IMR-90 (cell line): ENCODE results near the gene FCHSD2. TPM values are rescaled to one million over a fixed set of nuclear protein-coding genes. Genes with fewer than 3 reads are reported as not detected.

Experiments
- ATAC-seq: fragments of 200-7000 bp; cut with Tn5 transposase; 2 replicates; pipeline ENCODE4 v1.9.1; 2020; ENCODE audit warnings: low read depth, mild to moderate bottlenecking, moderate library complexity
- BruUV-seq: library from RNA; stranded (reverse); fragments of 400-500 nt; replicated peaks from 2 replicates; lab custom pipeline; 2021; lab: Mats Ljungman, UMichigan
- CTCF ChIA-PET: fragments of 300-600 bp; formaldehyde crosslinking; extraction: SDS; loops from one replicate; lab custom pipeline; 2021; ENCODE audit warnings: antibody characterized with exemption; lab: Yijun Ruan, JAX
- POLR2A ChIA-PET: fragments of 300-600 bp; sonication (Branson Sonifier 250); formaldehyde crosslinking; loops from one replicate; lab custom pipeline; 2022; ENCODE audit warnings: antibody characterized with exemption; ENCODE audit not compliant: unreplicated experiment; lab: Charles Lee
- DNase-seq: peaks from one replicate; pipeline ENCODE4 v3.0.0; 2013
- H2AFZ ChIP-seq: replicated peaks from 2 replicates; pipeline ENCODE3; 2013; ENCODE audit warnings: low read length, mild to moderate bottlenecking; ENCODE audit not compliant: poor library complexity
- H2AK5ac ChIP-seq: 2 replicates; pipeline ENCODE4 v1.6.1; 2013; ENCODE audit warnings: low read depth, low read length, inconsistent platforms
- H2AK9ac ChIP-seq: replicated peaks from 2 replicates; pipeline ENCODE3; 2013; ENCODE audit warnings: mild to moderate bottlenecking, low read depth, low read length, moderate library complexity; ENCODE audit not compliant: poor library complexity
- H2BK120ac ChIP-seq: 2 replicates; pipeline ENCODE4 v1.6.1; 2013; ENCODE audit warnings: low read depth, low read length, inconsistent platforms
- H2BK15ac ChIP-seq: 3 replicates; pipeline ENCODE4 v1.6.1; 2013; ENCODE audit warnings: low read depth, low read length, inconsistent platforms
- H2BK20ac ChIP-seq: 2 replicates; pipeline ENCODE4 v1.6.1; 2013; ENCODE audit warnings: low read depth, mild to moderate bottlenecking, inconsistent platforms, low read length, moderate library complexity
- H2BK5ac ChIP-seq: 2 replicates; pipeline ENCODE4 v1.6.1; 2013; ENCODE audit warnings: mild to moderate bottlenecking, low read depth, low read length, inconsistent platforms; ENCODE audit not compliant: poor library complexity, severe bottlenecking
- H3K14ac ChIP-seq: replicated peaks from 2 replicates; pipeline ENCODE4 v1.6.1; 2013; ENCODE audit warnings: low read depth, low read length, inconsistent platforms
- H3K18ac ChIP-seq: 2 replicates; pipeline ENCODE4 v1.6.1; 2013; ENCODE audit warnings: low read depth, low read length, control low read depth
- H3K23ac ChIP-seq: 2 replicates; pipeline ENCODE4 v1.6.1; 2013; ENCODE audit warnings: low read depth, low read length, inconsistent platforms
- H3K27ac ChIP-seq: 2 replicates; pipeline ENCODE4 v1.5.1; 2013; ENCODE audit warnings: mild to moderate bottlenecking, control low read depth, low read length; ENCODE audit not compliant: insufficient read depth
- H3K27me3 ChIP-seq: 2 replicates; pipeline ENCODE4 v1.6.1; 2013; ENCODE audit warnings: low read length; ENCODE audit not compliant: control insufficient read depth, insufficient read depth
- H3K36me3 ChIP-seq: 2 replicates; pipeline ENCODE4 v1.6.1; 2013; ENCODE audit warnings: low read length, mixed read lengths; ENCODE audit not compliant: control insufficient read depth, insufficient read depth
- H3K4ac ChIP-seq: 2 replicates; pipeline ENCODE4 v1.6.1; 2013; ENCODE audit warnings: low read depth, low read length, inconsistent platforms
- H3K4me1 ChIP-seq: 2 replicates; pipeline ENCODE4 v1.6.1; 2013; ENCODE audit warnings: low read length, mixed read lengths; ENCODE audit not compliant: control insufficient read depth, insufficient read depth
- H3K4me2 ChIP-seq: 2 replicates; pipeline ENCODE4 v1.6.1; 2013; ENCODE audit warnings: low read depth, mild to moderate bottlenecking, control low read depth, low read length, moderate library complexity
- H3K4me3 ChIP-seq: 2 replicates; pipeline ENCODE4 v1.5.1; 2013; ENCODE audit warnings: low read depth, mild to moderate bottlenecking, control low read depth, low read length, moderate library complexity; ENCODE audit not compliant: insufficient read depth
- H3K56ac ChIP-seq: 2 replicates; pipeline ENCODE4 v1.6.1; 2013; ENCODE audit warnings: low read length, inconsistent platforms; ENCODE audit not compliant: insufficient read depth; ENCODE audit errors: extremely low read depth
- H3K79me1 ChIP-seq, 2 experiments: 2 replicates each; pipeline ENCODE4 v1.6.1; 2013; ENCODE audit warnings: low read length in 2 of 2, inconsistent platforms in 1 of 2, low read depth in 1 of 2
- H3K9ac ChIP-seq: 2 replicates; pipeline ENCODE4 v1.6.1; 2013; ENCODE audit warnings: low read depth, low read length, control low read depth
- H3K9me1 ChIP-seq: 2 replicates; pipeline ENCODE4 v1.6.1; 2013; ENCODE audit warnings: low read length, inconsistent platforms; ENCODE audit not compliant: insufficient read depth
- H3K9me3 ChIP-seq: 2 replicates; pipeline ENCODE4 v1.6.1; 2013; ENCODE audit warnings: low read length; ENCODE audit not compliant: control insufficient read depth, insufficient read depth
- H4K20me1 ChIP-seq: 2 replicates; pipeline ENCODE4 v1.6.1; 2013; ENCODE audit warnings: low read length, inconsistent platforms; ENCODE audit not compliant: insufficient read depth
- H4K5ac ChIP-seq: 2 replicates; pipeline ENCODE4 v1.6.1; 2013; ENCODE audit warnings: mild to moderate bottlenecking, low read depth, low read length, control low read depth
- H4K8ac ChIP-seq, 2 experiments: 2 replicates each; pipeline ENCODE4 v1.6.1; 2013; ENCODE audit warnings: low read depth in 2 of 2, low read length in 2 of 2, control low read depth in 1 of 2, inconsistent platforms in 1 of 2
- H4K91ac ChIP-seq: 2 replicates; pipeline ENCODE4 v1.6.1; 2013; ENCODE audit warnings: low read depth, low read length, inconsistent platforms; ENCODE audit not compliant: insufficient read depth
- BHLHE40 ChIP-seq: fragments of 150-350 bp; IDR thresholded peaks from 2 replicates; pipeline ENCODE4 v1.6.1; 2016; ENCODE audit warnings: mild to moderate bottlenecking, low read depth, low read length
- FOS ChIP-seq: fragments of 150-350 bp; IDR thresholded peaks from 2 replicates; pipeline ENCODE4 v1.6.1; 2016; ENCODE audit warnings: low read depth, low read length
- MAZ ChIP-seq: IDR thresholded peaks from 2 replicates; pipeline ENCODE4 v1.6.1; 2012; ENCODE audit warnings: low read depth, mild to moderate bottlenecking, low read length, improper control_type of control experiment, moderate library complexity, borderline replicate concordance
- MXI1 ChIP-seq: IDR thresholded peaks from 2 replicates; pipeline ENCODE4 v1.6.1; 2012; ENCODE audit warnings: low read depth, mild to moderate bottlenecking, low read length, moderate library complexity, borderline replicate concordance
- NFE2L2 ChIP-seq: fragments of 150-350 bp; IDR thresholded peaks from 2 replicates; pipeline ENCODE4 v1.6.1; 2016; ENCODE audit warnings: low read depth, mild to moderate bottlenecking, low read length
- POLR2A ChIP-seq: IDR thresholded peaks from 2 replicates; pipeline ENCODE4 v1.6.1; 2012; ENCODE audit warnings: mild to moderate bottlenecking, low read depth, low read length
- RFX5 ChIP-seq: IDR thresholded peaks from 2 replicates; pipeline ENCODE4 v1.8.0; 2012; ENCODE audit warnings: low read depth, mild to moderate bottlenecking, low read length, moderate library complexity
- dilution Hi-C: fragments of 300-500 bp; cut with HindIII; formaldehyde crosslinking; loops from one replicate; pipeline ENCODE4 v1.14.3; 2018; ENCODE audit warnings: low sequenced_read_pairs; ENCODE audit not compliant: unreplicated experiment
- in situ Hi-C: fragments of 300-500 bp; cut with MboI; formaldehyde crosslinking; loops from 3 replicates; pipeline ENCODE4 v1.14.3; 2019; ENCODE audit warnings: low sequenced_read_pairs, inconsistent platforms, mixed read lengths
- intact Hi-C: fragments of 100-400 bp; cut with micrococcal nuclease; formaldehyde crosslinking; loops from 2 replicates; pipeline ENCODE4 v1.10.0; 2022
- polyA plus RNA-seq, 3 experiments: library from polyadenylated mRNA; depleted of rRNA; stranded (reverse); fragments of >200 nt; gene quantifications; 2 replicates each; pipeline ENCODE4 v1.2.3, GENCODE V29; 2012; ENCODE audit warnings: low replicate concordance in 1 of 3
- total RNA-seq: library from RNA; depleted of rRNA; stranded (reverse); fragments of >200 nt; gene quantifications from 2 replicates; pipeline ENCODE4 v1.2.3, GENCODE V29; 2012
- TF ChIP-seq, protein P1 (sequence below): fragments of 150-350 bp; IDR thresholded peaks from 2 replicates; pipeline ENCODE4 v1.6.1; 2017; ENCODE audit warnings: mild to moderate bottlenecking, antibody characterized with exemption, low read length, low read depth

The FCHSD2 gene
- total and polyA plus RNA-seq, 2 of the 4 experiments (the other 2 are of a cell fraction) = 5.9 to 18.7 TPM

GRCh38 chr11:72998676-72999075 is 143.4 kb downstream of the FCHSD2 start:
- Histone ChIP-seq H3K27me3 (no peaks in the 10 kb centered on the region), H4K8ac (no peak overlapping the region), H2BK120ac (no peak overlapping the region), H3K79me1 (peaks cover 6 to 29% of the 10 kb centered on the region in 2 experiments; a peak in 3 of 4 replicates), H3K36me3 (no peaks in the 10 kb centered on the region), H3K56ac (no peak overlapping the region), H3K4me2 (no peak overlapping the region), H3K9me1 (no peaks in the 10 kb centered on the region; the same call in 1 of the 2 replicates), H3K4me3 (no peak overlapping the region), H2AK5ac (no peak overlapping the region), H4K91ac (no peak overlapping the region), H3K14ac (no peak overlapping the region), H3K9me3 (no peaks in the 10 kb centered on the region), H2AK9ac (no peak overlapping the region), H3K4me1 (no peaks in the 10 kb centered on the region), H3K9ac (no peak overlapping the region), H4K5ac (no peak overlapping the region), H2BK15ac (no peak overlapping the region), H3K18ac (no peak overlapping the region), H3K27ac (no peak overlapping the region), H2BK20ac (no peak overlapping the region), H4K20me1 (no peaks in the 10 kb centered on the region), H2BK5ac (no peak overlapping the region), H2AFZ (no peak overlapping the region), H3K4ac (no peak overlapping the region), H3K23ac (no peak overlapping the region)
- no peak for TF ChIP-seq NFE2L2
- TF ChIP-seq MAZ = no peak
- TF ChIP-seq POLR2A = no peak
- TF ChIP-seq MXI1 = no peak
- no peak for TF ChIP-seq RFX5
- TF ChIP-seq FOS = no peak
- TF ChIP-seq BHLHE40 = no peak
- TF ChIP-seq, protein P1, sequence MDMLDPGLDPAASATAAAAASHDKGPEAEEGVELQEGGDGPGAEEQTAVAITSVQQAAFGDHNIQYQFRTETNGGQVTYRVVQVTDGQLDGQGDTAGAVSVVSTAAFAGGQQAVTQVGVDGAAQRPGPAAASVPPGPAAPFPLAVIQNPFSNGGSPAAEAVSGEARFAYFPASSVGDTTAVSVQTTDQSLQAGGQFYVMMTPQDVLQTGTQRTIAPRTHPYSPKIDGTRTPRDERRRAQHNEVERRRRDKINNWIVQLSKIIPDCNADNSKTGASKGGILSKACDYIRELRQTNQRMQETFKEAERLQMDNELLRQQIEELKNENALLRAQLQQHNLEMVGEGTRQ = no peak
- dilution Hi-C loops (no loop called here), intact Hi-C loops (no loop called here), in situ Hi-C loops (no loop called here)
- POLR2A ChIA-PET = no interaction called here
- BruUV-seq = no TSS peak
- no peak for DNase-seq
- ATAC-seq = no peak
- CTCF ChIA-PET = interaction anchor here (0.7 kb wide), 1 partner anchor 119 kb away, joined by 6 read pairs; no protein-coding TSS in a partner anchor
